OCI-LY7 (cell line): Measurements from ENCODE around the gene COQ8B.

Experiments used
- CTCF ChIP-seq: fragments of 200-600 bp; sonication (generic); conservative IDR thresholded peaks from 2 replicates; pipeline ENCODE4 v1.5.1; 2014; ENCODE audit warnings: mild to moderate bottlenecking, antibody characterized with exemption, low read length, moderate library complexity, mixed read lengths
- EZH2phosphoT487 ChIP-seq: fragments of 200-600 bp; sonication (generic); IDR thresholded peaks from 2 replicates; pipeline ENCODE4 v1.6.1; 2018; ENCODE audit warnings: low read depth, borderline replicate concordance, mild to moderate bottlenecking, mixed run types, antibody characterized with exemption, low read length, moderate library complexity, mixed read lengths

GRCh38 chr19:40672038-40672437 is 44.6 kb downstream of the COQ8B start:
- TF ChIP-seq CTCF: no peak
- TF ChIP-seq EZH2phosphoT487: no peak
